NCI-H460 (cell line): ENCODE data around the gene JPH3. TPM values are rescaled to one million over a fixed set of nuclear protein-coding genes. Genes with fewer than 3 reads are reported as not detected.

Experiments used
- DNase-seq: peaks from one replicate; pipeline ENCODE4 v3.0.0-alpha.2; 2016; ENCODE audit warnings: low read depth; ENCODE audit errors: extremely low read depth
- total RNA-seq: library from RNA; depleted of rRNA; stranded (reverse); fragments of >200 nt; shearing (Covaris generic); gene quantifications from 2 replicates; pipeline ENCODE4 v1.2.3, GENCODE V29; 2014

Gene JPH3
- total RNA-seq, 1 experiment from 2014 or later, result 0.67 TPM

- no peak for DNase-seq
These were observed 89.4 kb downstream of the JPH3 start for GRCh38 chr16:87691686-87692079.

GRCh38 chr16:87692176-87692575 lies 89.9 kb downstream of the JPH3 start:
- DNase-seq, result no peak

GRCh38 chr16:87692756-87693155 lies 90.4 kb downstream of the JPH3 start:
- DNase-seq, result no peak

- no peak for DNase-seq
These were observed 91.5 kb downstream of the JPH3 start for GRCh38 chr16:87693827-87694226.

GRCh38 chr16:87694441-87695125 lies 92.3 kb downstream of the JPH3 start:
- DNase-seq, result no peak

- DNase-seq, result no peak
These were observed 93.2 kb downstream of the JPH3 start for GRCh38 chr16:87695534-87695933.

- no peak for DNase-seq
These were observed 94.4 kb downstream of the JPH3 start for GRCh38 chr16:87696726-87697125.

GRCh38 chr16:87697256-87697655 lies 94.9 kb downstream of the JPH3 start:
- no peak for DNase-seq

GRCh38 chr16:87697792-87698191 lies 95.5 kb downstream of the JPH3 start:
- DNase-seq, result no peak

- DNase-seq, result no peak
These were observed 95.9 kb downstream of the JPH3 start for GRCh38 chr16:87698241-87698640.

- DNase-seq, result no peak
These were observed 96.4 kb downstream of the JPH3 start for GRCh38 chr16:87698676-87699199.

GRCh38 chr16:87700406-87701077 lies 98.2 kb downstream of the JPH3 start:
- DNase-seq, result no peak

GRCh38 chr16:87701078-87701460 lies 98.8 kb downstream of the JPH3 start:
- no peak for DNase-seq

GRCh38 chr16:87701505-87701921 lies 99.2 kb downstream of the JPH3 start:
- DNase-seq, result no peak

GRCh38 chr16:87702325-87702811 lies 100.1 kb downstream of the JPH3 start:
- no peak for DNase-seq

- no peak for DNase-seq
These were observed 100.8 kb downstream of the JPH3 start for GRCh38 chr16:87703071-87703470.

- no peak for DNase-seq
These were observed 101.6 kb downstream of the JPH3 start for GRCh38 chr16:87703835-87704375.

- no peak for DNase-seq
These were observed 102.5 kb downstream of the JPH3 start for GRCh38 chr16:87704754-87705353.

GRCh38 chr16:87705771-87706277 lies 103.5 kb downstream of the JPH3 start:
- DNase-seq, result no peak

GRCh38 chr16:87706278-87707000 lies 104.1 kb downstream of the JPH3 start:
- DNase-seq, result no peak
